GM18861 (cell line): ENCODE measurements around the gene IL2RA.

ENCODE experiments used
- ATAC-seq: cut with Tn5 transposase; IDR thresholded peaks from one replicate; pipeline ENCODE4 v1.9.1; 2021; ENCODE audit not compliant: unreplicated experiment

Gene IL2RA

GRCh38 chr10:6061056-6061455, 1.1 kb downstream of the IL2RA start:
- no peak for ATAC-seq

GRCh38 chr10:6059506-6059905, 2.7 kb downstream of the IL2RA start:
- no peak for ATAC-seq

- no peak for ATAC-seq
Measured at GRCh38 chr10:6058682-6059475, 3.3 kb downstream of the IL2RA start.

GRCh38 chr10:6056411-6057135, 5.6 kb downstream of the IL2RA start:
- no peak for ATAC-seq

- no peak for ATAC-seq
Measured at GRCh38 chr10:6055929-6056328, 6.2 kb downstream of the IL2RA start.

- no peak for ATAC-seq
Measured at GRCh38 chr10:6054884-6055283, 7.3 kb downstream of the IL2RA start.

GRCh38 chr10:6053816-6054631, 8.1 kb downstream of the IL2RA start:
- ATAC-seq = no peak

GRCh38 chr10:6053303-6053702, 8.9 kb downstream of the IL2RA start:
- no peak for ATAC-seq

- peak; percentile 20 for ATAC-seq
Measured at GRCh38 chr10:6052247-6053221, 9.6 kb downstream of the IL2RA start.

GRCh38 chr10:6050801-6051445, 11.2 kb downstream of the IL2RA start:
- peak; percentile 57 for ATAC-seq

- no peak for ATAC-seq
Measured at GRCh38 chr10:6049031-6049400, 13.2 kb downstream of the IL2RA start.

- no peak for ATAC-seq
Measured at GRCh38 chr10:6048281-6049030, 13.7 kb downstream of the IL2RA start.

GRCh38 chr10:6047847-6048246, 14.3 kb downstream of the IL2RA start:
- no peak for ATAC-seq

- ATAC-seq = no peak
Measured at GRCh38 chr10:6046773-6047611, 15.2 kb downstream of the IL2RA start.

- no peak for ATAC-seq
Measured at GRCh38 chr10:6045878-6046772, 16.0 kb downstream of the IL2RA start.

- ATAC-seq = peak; percentile 19
Measured at GRCh38 chr10:6045314-6045848, 16.8 kb downstream of the IL2RA start.

GRCh38 chr10:6044751-6045313, 17.3 kb downstream of the IL2RA start:
- peak; percentile 38 for ATAC-seq
